Measurements from ENCODE around the gene IL15RA. TPM values are rescaled to one million over a fixed set of nuclear protein-coding genes. Genes with fewer than 3 reads are reported as not detected.

The IL15RA gene
- total RNA-seq, 1 experiment from 2014 or later, result 4.4 TPM

DNA sequence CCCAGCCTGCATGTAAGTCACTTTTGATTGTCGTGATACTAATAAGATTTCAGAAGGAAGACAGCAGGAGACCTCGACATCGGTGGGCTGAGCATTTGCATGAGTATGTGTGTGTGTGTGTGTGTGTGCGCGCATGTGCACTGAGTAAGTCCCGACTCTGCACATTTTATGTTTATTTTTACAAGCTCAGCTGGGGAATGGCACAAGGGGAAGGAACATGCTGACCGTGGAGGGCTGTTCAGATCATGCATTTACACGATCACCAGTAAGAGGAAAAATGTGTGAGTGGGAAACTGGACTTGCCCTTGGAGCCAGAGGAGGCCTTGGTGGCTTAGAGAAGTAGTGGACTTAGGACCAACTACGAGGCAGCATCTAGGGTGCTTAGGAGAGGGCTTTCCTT lies 43.5 kb upstream of the IL15RA start:
- BruUV-seq (replicated peaks), result no TSS peak
- Histone ChIP-seq H3K4me2 (ENCODE audit: low read length) (no peak overlapping the region), H3K9me2 (replicated peaks; ENCODE audit: low read length) (no peaks in the 10 kb centered on the region), H2AFZ (ENCODE audit: low read length) (no peak overlapping the region), H3K9ac (ENCODE audit: low read length) (no peak overlapping the region), H3K27me3 (ENCODE audit: low read length) (no peaks in the 10 kb centered on the region), H4K20me1 (ENCODE audit: low read length) (no peaks in the 10 kb centered on the region), H3K79me2 (ENCODE audit: low read length) (no peaks in the 10 kb centered on the region), H3K4me3 (ENCODE audit: low read length) (no peak overlapping the region), H3K36me3 (ENCODE audit: low read depth, low read length) (no peaks in the 10 kb centered on the region), H3K9me3 (ENCODE audit: low read length) (no peaks in the 10 kb centered on the region), H3K27ac (ENCODE audit: low read length) (no peak overlapping the region), H3F3A (ENCODE audit: low read length, unreplicated experiment) (no peaks in the 10 kb centered on the region), H3K4me1 (ENCODE audit: insufficient read depth, low read length) (no peaks in the 10 kb centered on the region)
- ATAC-seq (no peak), DNase-seq (no peak)
- ChIA-PET POLR2A (ENCODE audit: unreplicated experiment) (no interaction called here), CTCF (no interaction called here)
- intact Hi-C loops (cut with micrococcal nuclease), result no loop called here
- TF ChIP-seq EZH2phosphoT487 (IDR thresholded peaks at IDR 0.05; ENCODE audit: borderline replicate concordance, low read length), result no peak
- no peak for TF ChIP-seq CTCF (conservative IDR thresholded peaks at IDR 0.05; ENCODE audit: low read depth, low read length)
- no peak for TF ChIP-seq EZH2 (IDR thresholded peaks at IDR 0.05; ENCODE audit: low read length, unreplicated experiment)

DNA sequence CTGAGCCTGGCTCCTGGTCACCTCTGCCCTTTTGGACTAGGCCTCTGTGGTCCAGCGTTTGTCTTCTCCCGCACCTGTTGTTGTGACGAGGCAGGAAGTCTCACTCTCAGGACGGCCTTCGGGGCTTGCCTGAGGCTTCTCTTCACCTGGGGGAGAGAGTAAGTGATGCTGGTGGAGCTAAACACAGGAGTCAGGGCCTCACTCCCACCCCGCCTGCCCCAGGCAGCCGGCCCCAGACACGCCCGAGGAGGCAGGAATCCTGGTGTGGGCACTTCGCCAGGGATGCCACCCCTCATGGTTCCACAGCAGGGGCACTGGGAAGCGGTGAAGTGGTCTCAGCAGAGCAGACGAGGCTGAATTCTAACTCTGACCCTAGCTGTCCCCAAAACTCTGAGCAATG lies 42.5 kb upstream of the IL15RA start:
- Histone ChIP-seq H3K9me2 (replicated peaks; ENCODE audit: low read length) (no peaks in the 10 kb centered on the region), H3K27me3 (ENCODE audit: low read length) (no peaks in the 10 kb centered on the region), H4K20me1 (ENCODE audit: low read length) (no peaks in the 10 kb centered on the region), H3K4me1 (ENCODE audit: insufficient read depth, low read length) (no peaks in the 10 kb centered on the region), H3K4me3 (ENCODE audit: low read length) (no peak overlapping the region), H3K79me2 (ENCODE audit: low read length) (no peaks in the 10 kb centered on the region), H3K27ac (ENCODE audit: low read length) (no peak overlapping the region), H3F3A (ENCODE audit: low read length, unreplicated experiment) (no peaks in the 10 kb centered on the region), H3K36me3 (ENCODE audit: low read depth, low read length) (no peaks in the 10 kb centered on the region), H3K9ac (ENCODE audit: low read length) (no peak overlapping the region), H3K4me2 (ENCODE audit: low read length) (no peak overlapping the region), H2AFZ (ENCODE audit: low read length) (no peak overlapping the region), H3K9me3 (ENCODE audit: low read length) (no peaks in the 10 kb centered on the region)
- BruUV-seq (replicated peaks), result no TSS peak
- DNase-seq, result no peak
- CTCF ChIA-PET, result no interaction called here
- intact Hi-C loops (cut with micrococcal nuclease), result loop anchor here (10.0 kb wide), 1 partner anchor 65 kb away; the partner anchor contains the start of gene RBM17
- POLR2A ChIA-PET (ENCODE audit: unreplicated experiment), result no interaction called here
- TF ChIP-seq CTCF (conservative IDR thresholded peaks at IDR 0.05; ENCODE audit: low read depth, low read length), result no peak
- no peak for TF ChIP-seq EZH2 (IDR thresholded peaks at IDR 0.05; ENCODE audit: low read length, unreplicated experiment)
- no peak for TF ChIP-seq EZH2phosphoT487 (IDR thresholded peaks at IDR 0.05; ENCODE audit: borderline replicate concordance, low read length)
- ATAC-seq, result no peak

DNA sequence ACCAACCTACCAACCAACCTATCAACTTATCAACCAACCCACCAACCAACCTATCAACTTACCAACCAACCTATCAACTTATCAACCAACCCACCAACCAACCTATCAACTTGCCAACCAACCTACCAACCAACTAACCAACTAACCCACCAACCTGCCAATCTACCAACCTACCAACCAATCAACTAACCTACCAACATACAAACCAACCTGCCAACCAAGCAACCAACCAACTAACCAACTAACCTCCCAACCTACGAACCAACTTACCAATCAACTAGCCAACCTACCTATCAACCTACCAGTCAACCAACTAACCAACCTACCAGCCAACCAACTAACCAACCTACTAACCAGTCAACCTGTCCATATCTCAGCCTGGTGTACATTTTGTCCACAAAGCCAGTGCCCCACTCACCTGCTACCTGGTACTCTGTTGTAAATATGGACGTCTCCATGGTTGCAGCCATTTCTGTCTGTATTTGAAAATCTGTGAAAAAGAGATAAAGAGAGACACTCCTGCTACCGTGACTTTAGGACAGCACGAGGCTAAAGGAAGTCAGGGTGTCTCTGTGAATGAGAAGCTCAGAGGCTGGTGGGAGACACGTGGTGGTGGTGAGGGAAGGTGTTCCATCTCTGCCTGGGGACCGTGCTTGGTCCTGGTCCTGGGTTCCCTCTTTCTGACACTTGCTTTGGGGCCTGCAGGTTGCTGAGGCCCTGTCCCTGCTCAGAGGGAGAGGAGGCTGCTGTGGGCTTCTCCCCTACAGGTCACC lies 41.9 kb upstream of the IL15RA start:
- no peaks in the 10 kb centered on the region for H3K9me2 ChIP-seq (replicated peaks; ENCODE audit: low read length)
- H3K36me3 ChIP-seq (ENCODE audit: low read depth, low read length), result no peaks in the 10 kb centered on the region
- no peaks in the 10 kb centered on the region for H3K79me2 ChIP-seq (ENCODE audit: low read length)
- TF ChIP-seq EZH2phosphoT487 (IDR thresholded peaks at IDR 0.05; ENCODE audit: borderline replicate concordance, low read length), result no peak
- no peak for TF ChIP-seq EZH2 (IDR thresholded peaks at IDR 0.05; ENCODE audit: low read length, unreplicated experiment)
- TF ChIP-seq CTCF (conservative IDR thresholded peaks at IDR 0.05; ENCODE audit: low read depth, low read length), result no peak
- no peak overlapping the region for H3K9ac ChIP-seq (ENCODE audit: low read length)
- intact Hi-C loops (cut with micrococcal nuclease), result loop anchor here (10.0 kb wide), 1 partner anchor 66 kb away; the partner anchor contains the start of gene RBM17
- ATAC-seq (no peak), DNase-seq (no peak)
- H3F3A ChIP-seq (ENCODE audit: low read length, unreplicated experiment), result no peaks in the 10 kb centered on the region
- BruUV-seq (replicated peaks), result no TSS peak
- no peaks in the 10 kb centered on the region for H4K20me1 ChIP-seq (ENCODE audit: low read length)
- H3K4me2 ChIP-seq (ENCODE audit: low read length), result no peak overlapping the region
- POLR2A ChIA-PET (ENCODE audit: unreplicated experiment), result no interaction called here
- H3K4me1 ChIP-seq (ENCODE audit: insufficient read depth, low read length), result no peaks in the 10 kb centered on the region
- no peaks in the 10 kb centered on the region for H3K9me3 ChIP-seq (ENCODE audit: low read length)
- H3K4me3 ChIP-seq (ENCODE audit: low read length), result no peak overlapping the region
- CTCF ChIA-PET, result no interaction called here
- no peaks in the 10 kb centered on the region for H3K27me3 ChIP-seq (ENCODE audit: low read length)
- H3K27ac ChIP-seq (ENCODE audit: low read length), result no peak overlapping the region
- H2AFZ ChIP-seq (ENCODE audit: low read length), result no peak overlapping the region

Measured in PC-3 (cell line).